ENCODE results near the gene PPAT.
"Not testable (repeated sequence)": the region's sequence is repeated elsewhere in the genome, so short reads cannot be mapped to it uniquely, and the experiment has no call there.

PPAT gene

GRCh38 chr4:56374956-56375355, 60.5 kb downstream of the PPAT start:
- in situ Hi-C loops (cut with HindIII; ENCODE audit: low sequenced_read_pairs), result no loop called here
- TF ChIP-seq CTCF (IDR thresholded peaks at IDR 0.05; ENCODE audit: low read depth, low read length, missing control alignments), result no peak
- DNase-seq (ENCODE audit: low read depth), result no peak
- no peak overlapping the region for H3K4me3 ChIP-seq (ENCODE audit: low read depth, low read length)

DNA sequence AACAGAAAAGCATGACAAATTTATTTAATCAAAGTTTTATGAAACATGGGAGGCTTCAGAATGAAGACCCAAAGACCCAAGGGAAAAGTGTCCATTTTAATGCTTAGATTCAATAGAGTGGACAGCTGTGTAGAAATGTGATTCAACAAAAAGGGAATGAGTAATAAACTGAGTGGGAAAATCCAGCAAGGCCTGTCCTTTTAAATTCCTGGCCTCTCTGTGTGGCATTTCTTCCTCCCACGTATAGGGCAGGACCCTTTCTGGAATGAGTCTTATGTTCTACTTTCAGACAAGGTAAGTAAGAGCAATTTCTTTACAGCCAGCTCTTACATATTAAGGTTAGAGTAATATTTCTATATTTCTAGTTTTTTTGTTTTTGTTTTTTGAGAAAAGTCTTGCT, 62.6 kb downstream of the PPAT start:
- no peak for DNase-seq (ENCODE audit: low read depth)
- in situ Hi-C loops (cut with HindIII; ENCODE audit: low sequenced_read_pairs), result no loop called here
- H3K4me3 ChIP-seq (ENCODE audit: low read depth, low read length), result no peak overlapping the region
- TF ChIP-seq CTCF (IDR thresholded peaks at IDR 0.05; ENCODE audit: low read depth, low read length, missing control alignments), result no peak

DNA sequence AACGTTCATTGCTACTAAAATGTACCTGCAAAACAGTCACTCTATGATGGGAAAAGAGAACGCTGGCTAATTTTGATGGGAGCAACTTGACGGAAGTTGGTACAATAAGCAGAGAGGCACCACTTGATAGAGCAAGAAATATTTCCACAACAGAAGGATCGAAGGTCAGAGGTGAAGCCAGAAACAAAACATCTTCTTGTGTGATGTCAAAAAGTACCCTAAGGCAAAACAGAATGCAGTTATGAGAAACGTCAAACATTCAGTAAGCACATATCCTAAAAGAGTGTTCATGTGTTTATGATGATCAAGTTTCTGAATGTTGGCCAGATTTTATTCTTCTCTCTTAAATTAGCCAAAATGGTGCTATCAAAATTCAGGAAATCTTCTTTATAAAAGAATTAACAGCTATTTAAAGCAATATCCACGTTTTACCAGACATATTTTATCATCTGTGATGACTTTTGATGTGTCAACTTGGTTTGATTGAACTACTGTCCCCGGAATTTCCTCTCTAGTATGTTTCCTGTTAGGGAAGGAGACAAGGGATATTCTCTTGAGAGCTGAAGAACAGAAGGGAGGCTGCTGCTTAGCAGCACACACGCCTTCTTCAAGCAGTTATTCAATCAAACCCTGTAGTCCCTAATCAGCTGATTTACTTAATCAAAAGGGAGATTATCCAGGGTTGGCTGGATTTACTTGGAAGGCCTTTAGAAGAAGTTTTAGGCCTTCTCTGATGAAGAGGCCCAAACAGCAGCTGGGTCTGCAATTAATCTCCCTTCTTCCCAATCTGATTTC, 63.8 kb downstream of the PPAT start:
- no peak for TF ChIP-seq CTCF (IDR thresholded peaks at IDR 0.05; ENCODE audit: low read depth, low read length, missing control alignments)
- no peak for DNase-seq (ENCODE audit: low read depth)
- H3K4me3 ChIP-seq (ENCODE audit: low read depth, low read length), result no peak overlapping the region
- in situ Hi-C loops (cut with HindIII; ENCODE audit: low sequenced_read_pairs), result no loop called here

GRCh38 chr4:56370377-56370776, 65.0 kb downstream of the PPAT start:
- DNase-seq (ENCODE audit: low read depth), result no peak
- in situ Hi-C loops (cut with HindIII; ENCODE audit: low sequenced_read_pairs), result no loop called here
- TF ChIP-seq CTCF (IDR thresholded peaks at IDR 0.05; ENCODE audit: low read depth, low read length, missing control alignments), result no peak
- H3K4me3 ChIP-seq (ENCODE audit: low read depth, low read length), result no peak overlapping the region

DNA sequence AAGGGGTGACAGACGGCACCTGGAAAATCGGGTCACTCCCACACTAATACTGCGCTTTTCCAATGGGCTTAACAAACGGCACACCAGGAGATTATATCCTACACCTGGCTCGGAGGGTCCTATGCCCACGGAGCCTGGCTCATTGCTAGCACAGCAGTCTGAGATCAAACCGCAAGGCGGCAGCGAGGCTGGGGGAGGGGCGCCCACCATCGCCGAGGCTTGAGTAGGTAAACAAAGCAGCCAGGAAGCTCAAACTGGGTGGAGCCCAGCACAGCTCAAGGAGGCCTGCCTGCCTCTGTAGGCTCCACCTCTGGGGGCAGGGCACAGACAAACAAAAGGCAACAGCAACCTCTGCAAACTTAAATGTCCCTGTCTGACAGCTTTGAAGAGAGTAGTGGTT, 72.4 kb downstream of the PPAT start:
- DNase-seq (ENCODE audit: low read depth); in situ Hi-C loops (cut with HindIII; ENCODE audit: low sequenced_read_pairs); H3K4me3 ChIP-seq (ENCODE audit: low read depth, low read length): not testable (repeated sequence)

- DNase-seq (ENCODE audit: low read depth), result no peak
- no peak overlapping the region for H3K4me3 ChIP-seq (ENCODE audit: low read depth, low read length)
- in situ Hi-C loops (cut with HindIII; ENCODE audit: low sequenced_read_pairs), result no loop called here
- TF ChIP-seq CTCF (IDR thresholded peaks at IDR 0.05; ENCODE audit: low read depth, low read length, missing control alignments), result no peak
Measured at GRCh38 chr4:56360071-56360470, 75.3 kb downstream of the PPAT start.

DNA sequence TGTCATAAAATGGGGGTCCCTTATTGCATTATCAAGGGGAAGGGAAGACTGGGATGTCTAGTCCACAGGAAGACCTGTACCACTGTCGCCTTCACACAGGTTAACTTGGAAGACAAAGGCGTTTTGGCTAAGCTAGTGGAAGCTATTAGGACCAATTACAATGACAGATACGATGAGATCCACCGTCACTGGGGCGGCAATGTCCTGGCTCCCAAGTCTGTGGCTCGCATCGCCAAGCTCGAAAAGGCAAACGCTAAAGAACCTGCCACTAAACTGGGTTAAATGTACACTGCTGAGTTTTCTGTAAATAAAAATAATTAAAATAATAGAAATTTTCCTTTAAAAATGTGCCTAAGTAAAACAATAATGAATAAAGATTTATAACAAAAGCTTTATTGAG, 78.8 kb downstream of the PPAT start:
- DNase-seq (ENCODE audit: low read depth), result no peak
- in situ Hi-C loops (cut with HindIII; ENCODE audit: low sequenced_read_pairs), result no loop called here
- TF ChIP-seq CTCF (IDR thresholded peaks at IDR 0.05; ENCODE audit: low read depth, low read length, missing control alignments), result no peak
- no peak overlapping the region for H3K4me3 ChIP-seq (ENCODE audit: low read depth, low read length)

All from astrocyte of the cerebellum (primary cell).